ENCODE results near the gene MDP1. TPM values are rescaled to one million over a fixed set of nuclear protein-coding genes. Genes with fewer than 3 reads are reported as not detected.

The MDP1 gene
- total RNA-seq, 1 experiment from 2014 or later, result 12.6 TPM

DNA sequence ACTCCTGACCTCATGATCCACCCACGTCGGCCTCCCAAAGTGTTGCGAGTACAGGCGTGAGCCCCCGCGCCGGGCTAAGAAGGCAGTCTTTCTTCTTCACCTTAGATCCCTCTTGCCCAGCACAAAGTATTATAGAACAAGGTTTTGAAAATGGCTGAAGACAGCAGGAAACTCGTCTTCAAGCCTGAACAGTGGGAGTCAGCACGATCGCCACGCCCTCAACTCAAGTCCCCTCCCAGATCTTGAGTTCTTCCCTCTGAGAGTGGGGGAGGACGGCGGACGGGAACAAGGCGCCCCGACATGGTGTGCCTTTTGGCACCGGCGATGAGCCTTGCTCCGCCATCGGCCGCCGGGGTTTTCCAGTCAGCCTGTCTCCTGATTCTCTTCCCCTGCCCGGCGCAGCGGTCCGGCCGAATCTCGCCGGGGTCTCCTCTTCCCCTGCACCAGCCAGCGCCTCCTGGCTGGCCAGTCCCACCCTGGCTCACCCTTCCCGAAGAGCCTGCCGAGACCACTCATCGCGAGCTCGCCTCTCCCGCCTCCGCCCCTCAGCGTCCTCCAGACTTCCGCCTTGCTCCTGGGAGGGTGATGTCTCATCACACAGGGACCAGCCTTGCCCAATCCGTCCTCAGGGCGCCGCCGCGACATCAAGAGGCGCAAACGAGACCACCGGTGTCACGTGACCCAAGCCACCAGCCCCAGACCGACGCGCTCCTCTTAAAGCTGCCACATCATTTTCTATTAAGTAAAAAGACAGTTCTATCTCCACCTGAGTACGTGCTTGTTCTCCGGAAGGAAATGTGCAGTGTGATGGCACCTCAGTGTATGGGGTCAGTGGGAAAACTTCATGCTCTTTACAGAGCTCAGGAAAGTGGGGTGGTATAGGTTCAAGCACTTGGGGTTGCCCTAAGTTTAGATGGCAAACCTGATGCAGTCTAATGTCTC, 2.7 kb downstream of the MDP1 start, which contains the start of gene CHMP4A (continued):
- TF ChIP-seq, protein P1, sequence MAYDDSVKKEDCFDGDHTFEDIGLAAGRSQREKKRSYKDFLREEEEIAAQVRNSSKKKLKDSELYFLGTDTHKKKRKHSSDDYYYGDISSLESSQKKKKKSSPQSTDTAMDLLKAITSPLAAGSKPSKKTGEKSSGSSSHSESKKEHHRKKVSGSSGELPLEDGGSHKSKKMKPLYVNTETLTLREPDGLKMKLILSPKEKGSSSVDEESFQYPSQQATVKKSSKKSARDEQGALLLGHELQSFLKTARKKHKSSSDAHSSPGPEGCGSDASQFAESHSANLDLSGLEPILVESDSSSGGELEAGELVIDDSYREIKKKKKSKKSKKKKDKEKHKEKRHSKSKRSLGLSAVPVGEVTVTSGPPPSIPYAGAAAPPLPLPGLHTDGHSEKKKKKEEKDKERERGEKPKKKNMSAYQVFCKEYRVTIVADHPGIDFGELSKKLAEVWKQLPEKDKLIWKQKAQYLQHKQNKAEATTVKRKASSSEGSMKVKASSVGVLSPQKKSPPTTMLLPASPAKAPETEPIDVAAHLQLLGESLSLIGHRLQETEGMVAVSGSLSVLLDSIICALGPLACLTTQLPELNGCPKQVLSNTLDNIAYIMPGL (CRISPR knock-in tag; IDR thresholded peaks at IDR 0.05), result peak; percentile 70
- TF ChIP-seq, protein P2, sequence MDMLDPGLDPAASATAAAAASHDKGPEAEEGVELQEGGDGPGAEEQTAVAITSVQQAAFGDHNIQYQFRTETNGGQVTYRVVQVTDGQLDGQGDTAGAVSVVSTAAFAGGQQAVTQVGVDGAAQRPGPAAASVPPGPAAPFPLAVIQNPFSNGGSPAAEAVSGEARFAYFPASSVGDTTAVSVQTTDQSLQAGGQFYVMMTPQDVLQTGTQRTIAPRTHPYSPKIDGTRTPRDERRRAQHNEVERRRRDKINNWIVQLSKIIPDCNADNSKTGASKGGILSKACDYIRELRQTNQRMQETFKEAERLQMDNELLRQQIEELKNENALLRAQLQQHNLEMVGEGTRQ (CRISPR knock-in tag; IDR thresholded peaks at IDR 0.05), result peak; percentile 98
- TF ChIP-seq PRRX2 (CRISPR knock-in tag; IDR thresholded peaks at IDR 0.05) (no peak), KAT7 (CRISPR knock-in tag; IDR thresholded peaks at IDR 0.05; ENCODE audit: borderline replicate concordance) (peak; percentile 93; the same call in 1 of the 2 replicates), ZBTB21 (CRISPR knock-in tag; IDR thresholded peaks at IDR 0.05; ENCODE audit: borderline replicate concordance) (0 out of 2 replicates have a peak, but pooled peaks have one; percentile 33), MYBL2 (CRISPR knock-in tag; IDR thresholded peaks at IDR 0.05) (peak; percentile 54; the same call in 1 of the 2 replicates), GTF2I (CRISPR knock-in tag; conservative IDR thresholded peaks at IDR 0.05) (no peak), SOX15 (CRISPR knock-in tag; IDR thresholded peaks at IDR 0.05) (no peak), FOXP1 (CRISPR knock-in tag; IDR thresholded peaks at IDR 0.05; ENCODE audit: borderline replicate concordance) (peak; percentile 81; the same call in 1 of the 2 replicates)
- TF ChIP-seq, protein P3, sequence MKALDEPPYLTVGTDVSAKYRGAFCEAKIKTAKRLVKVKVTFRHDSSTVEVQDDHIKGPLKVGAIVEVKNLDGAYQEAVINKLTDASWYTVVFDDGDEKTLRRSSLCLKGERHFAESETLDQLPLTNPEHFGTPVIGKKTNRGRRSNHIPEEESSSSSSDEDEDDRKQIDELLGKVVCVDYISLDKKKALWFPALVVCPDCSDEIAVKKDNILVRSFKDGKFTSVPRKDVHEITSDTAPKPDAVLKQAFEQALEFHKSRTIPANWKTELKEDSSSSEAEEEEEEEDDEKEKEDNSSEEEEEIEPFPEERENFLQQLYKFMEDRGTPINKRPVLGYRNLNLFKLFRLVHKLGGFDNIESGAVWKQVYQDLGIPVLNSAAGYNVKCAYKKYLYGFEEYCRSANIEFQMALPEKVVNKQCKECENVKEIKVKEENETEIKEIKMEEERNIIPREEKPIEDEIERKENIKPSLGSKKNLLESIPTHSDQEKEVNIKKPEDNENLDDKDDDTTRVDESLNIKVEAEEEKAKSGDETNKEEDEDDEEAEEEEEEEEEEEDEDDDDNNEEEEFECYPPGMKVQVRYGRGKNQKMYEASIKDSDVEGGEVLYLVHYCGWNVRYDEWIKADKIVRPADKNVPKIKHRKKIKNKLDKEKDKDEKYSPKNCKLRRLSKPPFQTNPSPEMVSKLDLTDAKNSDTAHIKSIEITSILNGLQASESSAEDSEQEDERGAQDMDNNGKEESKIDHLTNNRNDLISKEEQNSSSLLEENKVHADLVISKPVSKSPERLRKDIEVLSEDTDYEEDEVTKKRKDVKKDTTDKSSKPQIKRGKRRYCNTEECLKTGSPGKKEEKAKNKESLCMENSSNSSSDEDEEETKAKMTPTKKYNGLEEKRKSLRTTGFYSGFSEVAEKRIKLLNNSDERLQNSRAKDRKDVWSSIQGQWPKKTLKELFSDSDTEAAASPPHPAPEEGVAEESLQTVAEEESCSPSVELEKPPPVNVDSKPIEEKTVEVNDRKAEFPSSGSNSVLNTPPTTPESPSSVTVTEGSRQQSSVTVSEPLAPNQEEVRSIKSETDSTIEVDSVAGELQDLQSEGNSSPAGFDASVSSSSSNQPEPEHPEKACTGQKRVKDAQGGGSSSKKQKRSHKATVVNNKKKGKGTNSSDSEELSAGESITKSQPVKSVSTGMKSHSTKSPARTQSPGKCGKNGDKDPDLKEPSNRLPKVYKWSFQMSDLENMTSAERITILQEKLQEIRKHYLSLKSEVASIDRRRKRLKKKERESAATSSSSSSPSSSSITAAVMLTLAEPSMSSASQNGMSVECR (CRISPR knock-in tag; IDR thresholded peaks at IDR 0.05; ENCODE audit: borderline replicate concordance), result peak; percentile 68; the same call in 1 of the 2 replicates
- TF ChIP-seq, protein P4, sequence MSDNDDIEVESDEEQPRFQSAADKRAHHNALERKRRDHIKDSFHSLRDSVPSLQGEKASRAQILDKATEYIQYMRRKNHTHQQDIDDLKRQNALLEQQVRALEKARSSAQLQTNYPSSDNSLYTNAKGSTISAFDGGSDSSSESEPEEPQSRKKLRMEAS (CRISPR knock-in tag; IDR thresholded peaks at IDR 0.05), result peak; percentile 91
- TF ChIP-seq, protein P5, sequence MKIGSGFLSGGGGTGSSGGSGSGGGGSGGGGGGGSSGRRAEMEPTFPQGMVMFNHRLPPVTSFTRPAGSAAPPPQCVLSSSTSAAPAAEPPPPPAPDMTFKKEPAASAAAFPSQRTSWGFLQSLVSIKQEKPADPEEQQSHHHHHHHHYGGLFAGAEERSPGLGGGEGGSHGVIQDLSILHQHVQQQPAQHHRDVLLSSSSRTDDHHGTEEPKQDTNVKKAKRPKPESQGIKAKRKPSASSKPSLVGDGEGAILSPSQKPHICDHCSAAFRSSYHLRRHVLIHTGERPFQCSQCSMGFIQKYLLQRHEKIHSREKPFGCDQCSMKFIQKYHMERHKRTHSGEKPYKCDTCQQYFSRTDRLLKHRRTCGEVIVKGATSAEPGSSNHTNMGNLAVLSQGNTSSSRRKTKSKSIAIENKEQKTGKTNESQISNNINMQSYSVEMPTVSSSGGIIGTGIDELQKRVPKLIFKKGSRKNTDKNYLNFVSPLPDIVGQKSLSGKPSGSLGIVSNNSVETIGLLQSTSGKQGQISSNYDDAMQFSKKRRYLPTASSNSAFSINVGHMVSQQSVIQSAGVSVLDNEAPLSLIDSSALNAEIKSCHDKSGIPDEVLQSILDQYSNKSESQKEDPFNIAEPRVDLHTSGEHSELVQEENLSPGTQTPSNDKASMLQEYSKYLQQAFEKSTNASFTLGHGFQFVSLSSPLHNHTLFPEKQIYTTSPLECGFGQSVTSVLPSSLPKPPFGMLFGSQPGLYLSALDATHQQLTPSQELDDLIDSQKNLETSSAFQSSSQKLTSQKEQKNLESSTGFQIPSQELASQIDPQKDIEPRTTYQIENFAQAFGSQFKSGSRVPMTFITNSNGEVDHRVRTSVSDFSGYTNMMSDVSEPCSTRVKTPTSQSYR (CRISPR knock-in tag; IDR thresholded peaks at IDR 0.05), result peak; percentile 80; the same call in 1 of the 2 replicates

DNA sequence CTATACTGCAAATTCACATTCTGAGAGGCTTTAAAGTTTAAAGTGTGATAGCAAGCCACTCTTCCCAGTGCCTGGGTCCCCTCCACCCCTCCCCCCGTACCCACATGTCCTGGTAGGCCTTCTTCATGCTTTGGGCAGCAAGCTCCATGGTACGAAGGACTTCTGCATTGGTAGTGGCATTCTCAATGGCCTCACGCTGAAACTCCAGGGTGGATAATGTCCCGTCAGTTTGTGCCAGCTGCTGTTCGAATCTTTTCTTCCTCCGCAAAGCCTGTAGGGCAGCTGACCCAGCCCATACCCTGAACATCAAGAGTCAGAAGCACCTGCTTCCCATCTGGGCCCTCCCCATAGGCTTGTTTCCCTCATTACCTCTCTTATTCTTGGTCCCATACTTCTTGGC, 4.6 kb downstream of the MDP1 start:
- ChIA-PET POLR2A (interaction anchor here (1.6 kb wide), 1 partner anchor 16 kb away, joined by 4 read pairs; the partner anchor contains the start of gene TM9SF1), CTCF (no interaction called here)
- no peak for DNase-seq (ENCODE audit: low spot score)
- H3K36me3 Mint-ChIP-seq, result peaks cover 45% of the 10 kb centered on the region
- H3K27ac Mint-ChIP-seq, result peak overlapping the region; percentile 60
- peak overlapping the region; percentile 96; the same call in 1 of the 2 replicates for H3K4me3 Mint-ChIP-seq
- ATAC-seq, result no peak
- H3K9me3 Mint-ChIP-seq, result no peaks in the 10 kb centered on the region
- peaks cover 22% of the 10 kb centered on the region for H3K4me1 Mint-ChIP-seq
- TF ChIP-seq SMAD4 (CRISPR knock-in tag; IDR thresholded peaks at IDR 0.05), result no peak
- no peak for TF ChIP-seq PRRX2 (CRISPR knock-in tag; IDR thresholded peaks at IDR 0.05)
- TF ChIP-seq, protein P6, sequence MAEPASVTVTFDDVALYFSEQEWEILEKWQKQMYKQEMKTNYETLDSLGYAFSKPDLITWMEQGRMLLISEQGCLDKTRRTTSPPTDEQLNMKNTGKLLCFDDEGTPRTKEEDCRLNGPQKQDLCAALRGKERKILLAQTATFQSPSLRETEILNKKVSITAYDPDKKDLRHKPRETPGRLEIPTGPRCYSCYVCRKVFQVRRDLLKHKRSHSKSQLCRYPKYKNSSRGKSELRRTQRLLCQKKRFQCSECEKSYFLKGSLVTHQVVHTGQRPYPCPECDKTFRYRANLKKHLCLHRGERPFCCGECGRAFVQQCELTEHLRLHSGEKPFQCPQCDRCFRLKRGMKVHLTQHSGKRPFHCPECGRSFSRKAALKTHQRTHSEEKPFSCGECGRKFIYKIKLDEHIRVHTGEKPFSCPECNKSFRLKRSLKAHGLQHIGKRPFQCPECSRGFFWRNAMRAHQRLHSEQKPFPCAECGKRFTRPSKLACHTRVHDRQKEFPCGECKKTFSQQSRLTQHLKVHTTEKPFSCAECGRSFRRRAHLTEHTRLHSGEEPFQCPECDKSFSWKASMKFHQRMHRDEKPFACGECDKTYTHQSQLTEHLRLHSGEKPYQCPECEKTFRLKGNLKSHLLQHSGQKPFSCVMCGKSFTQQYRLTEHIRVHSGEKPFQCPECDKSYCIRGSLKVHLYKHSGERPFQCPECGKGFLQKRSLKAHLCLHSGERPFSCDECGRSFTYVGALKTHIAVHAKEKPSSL (CRISPR knock-in tag; conservative IDR thresholded peaks at IDR 0.05), result no peak
- TF ChIP-seq, protein P7, sequence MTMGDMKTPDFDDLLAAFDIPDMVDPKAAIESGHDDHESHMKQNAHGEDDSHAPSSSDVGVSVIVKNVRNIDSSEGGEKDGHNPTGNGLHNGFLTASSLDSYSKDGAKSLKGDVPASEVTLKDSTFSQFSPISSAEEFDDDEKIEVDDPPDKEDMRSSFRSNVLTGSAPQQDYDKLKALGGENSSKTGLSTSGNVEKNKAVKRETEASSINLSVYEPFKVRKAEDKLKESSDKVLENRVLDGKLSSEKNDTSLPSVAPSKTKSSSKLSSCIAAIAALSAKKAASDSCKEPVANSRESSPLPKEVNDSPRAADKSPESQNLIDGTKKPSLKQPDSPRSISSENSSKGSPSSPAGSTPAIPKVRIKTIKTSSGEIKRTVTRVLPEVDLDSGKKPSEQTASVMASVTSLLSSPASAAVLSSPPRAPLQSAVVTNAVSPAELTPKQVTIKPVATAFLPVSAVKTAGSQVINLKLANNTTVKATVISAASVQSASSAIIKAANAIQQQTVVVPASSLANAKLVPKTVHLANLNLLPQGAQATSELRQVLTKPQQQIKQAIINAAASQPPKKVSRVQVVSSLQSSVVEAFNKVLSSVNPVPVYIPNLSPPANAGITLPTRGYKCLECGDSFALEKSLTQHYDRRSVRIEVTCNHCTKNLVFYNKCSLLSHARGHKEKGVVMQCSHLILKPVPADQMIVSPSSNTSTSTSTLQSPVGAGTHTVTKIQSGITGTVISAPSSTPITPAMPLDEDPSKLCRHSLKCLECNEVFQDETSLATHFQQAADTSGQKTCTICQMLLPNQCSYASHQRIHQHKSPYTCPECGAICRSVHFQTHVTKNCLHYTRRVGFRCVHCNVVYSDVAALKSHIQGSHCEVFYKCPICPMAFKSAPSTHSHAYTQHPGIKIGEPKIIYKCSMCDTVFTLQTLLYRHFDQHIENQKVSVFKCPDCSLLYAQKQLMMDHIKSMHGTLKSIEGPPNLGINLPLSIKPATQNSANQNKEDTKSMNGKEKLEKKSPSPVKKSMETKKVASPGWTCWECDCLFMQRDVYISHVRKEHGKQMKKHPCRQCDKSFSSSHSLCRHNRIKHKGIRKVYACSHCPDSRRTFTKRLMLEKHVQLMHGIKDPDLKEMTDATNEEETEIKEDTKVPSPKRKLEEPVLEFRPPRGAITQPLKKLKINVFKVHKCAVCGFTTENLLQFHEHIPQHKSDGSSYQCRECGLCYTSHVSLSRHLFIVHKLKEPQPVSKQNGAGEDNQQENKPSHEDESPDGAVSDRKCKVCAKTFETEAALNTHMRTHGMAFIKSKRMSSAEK (CRISPR knock-in tag; IDR thresholded peaks at IDR 0.05; ENCODE audit: borderline replicate concordance), result no peak
- TF ChIP-seq ZNF121 (CRISPR knock-in tag; IDR thresholded peaks at IDR 0.05), result no peak
- H3K27me3 Mint-ChIP-seq (ENCODE audit: low read depth), result no peaks in the 10 kb centered on the region; the same call in 1 of the 2 replicates

All from WTC11 (cell line).